HUES6 (cell line): ENCODE results near the gene CHID1.

ENCODE experiments used
- H3K27ac ChIP-seq: 2 replicates; pipeline ENCODE4 v1.7.0; 2013; ENCODE audit warnings: low read depth, mild to moderate bottlenecking, low read length, inconsistent platforms
- H3K27me3 ChIP-seq: 2 replicates; pipeline ENCODE4 v1.6.1; 2013; ENCODE audit warnings: low read length; ENCODE audit not compliant: control insufficient read depth, insufficient read depth
- H3K36me3 ChIP-seq: 2 replicates; pipeline ENCODE4 v1.6.1; 2013; ENCODE audit warnings: low read length; ENCODE audit not compliant: control insufficient read depth, insufficient read depth
- H3K4me1 ChIP-seq: 2 replicates; pipeline ENCODE4 v1.6.1; 2013; ENCODE audit warnings: low read length; ENCODE audit not compliant: control insufficient read depth, insufficient read depth
- H3K4me3 ChIP-seq: 2 replicates; pipeline ENCODE4 v1.5.1; 2013; ENCODE audit warnings: low read depth, low read length
- H3K9ac ChIP-seq: one replicate; pipeline ENCODE4 v1.6.1; 2013; ENCODE audit warnings: mild to moderate bottlenecking, low read length
- H3K9me3 ChIP-seq: 2 replicates; pipeline ENCODE4 v1.6.1; 2013; ENCODE audit warnings: low read depth, low read length; ENCODE audit not compliant: control insufficient read depth, insufficient read depth

CHID1 gene

GRCh38 chr11:932435-932834, 21.8 kb upstream of the CHID1 start:
- H3K9me3 ChIP-seq: no peaks in the 10 kb centered on the region
- H3K27me3 ChIP-seq: no peaks in the 10 kb centered on the region
- no peak overlapping the region for H3K9ac ChIP-seq
- H3K4me3 ChIP-seq: no peak overlapping the region
- no peak overlapping the region for H3K27ac ChIP-seq
- H3K4me1 ChIP-seq: peaks cover 44% of the 10 kb centered on the region
- H3K36me3 ChIP-seq: no peaks in the 10 kb centered on the region; the same call in 1 of the 2 replicates

GRCh38 chr11:931385-931784, 20.8 kb upstream of the CHID1 start:
- Histone ChIP-seq H3K27ac (no peak overlapping the region), H3K4me1 (peaks cover 46% of the 10 kb centered on the region), H3K4me3 (no peak overlapping the region), H3K36me3 (no peaks in the 10 kb centered on the region; the same call in 1 of the 2 replicates), H3K9ac (no peak overlapping the region), H3K9me3 (no peaks in the 10 kb centered on the region), H3K27me3 (no peaks in the 10 kb centered on the region)

GRCh38 chr11:929405-929804, 18.8 kb upstream of the CHID1 start:
- H3K9ac ChIP-seq: no peak overlapping the region
- peaks cover 43% of the 10 kb centered on the region for H3K4me1 ChIP-seq
- H3K27me3 ChIP-seq: no peaks in the 10 kb centered on the region
- no peaks in the 10 kb centered on the region for H3K9me3 ChIP-seq
- H3K36me3 ChIP-seq: no peaks in the 10 kb centered on the region; the same call in 1 of the 2 replicates
- no peak overlapping the region for H3K4me3 ChIP-seq
- no peak overlapping the region for H3K27ac ChIP-seq

- no peak overlapping the region for H3K27ac ChIP-seq
- H3K4me1 ChIP-seq: peaks cover 38% of the 10 kb centered on the region
- H3K4me3 ChIP-seq: no peak overlapping the region
Observed at GRCh38 chr11:928786-929185, 18.2 kb upstream of the CHID1 start.

GRCh38 chr11:927871-928270, 17.3 kb upstream of the CHID1 start:
- no peaks in the 10 kb centered on the region; the same call in 1 of the 2 replicates for H3K36me3 ChIP-seq
- H3K9me3 ChIP-seq: no peaks in the 10 kb centered on the region
- no peaks in the 10 kb centered on the region for H3K27me3 ChIP-seq
- peaks cover 29% of the 10 kb centered on the region; the same call in 1 of the 2 replicates for H3K4me1 ChIP-seq
- H3K9ac ChIP-seq: no peak overlapping the region
- H3K4me3 ChIP-seq: no peak overlapping the region
- H3K27ac ChIP-seq: no peak overlapping the region

More at GRCh38 chr11:928786-929185, 18.2 kb upstream of the CHID1 start:
- Histone ChIP-seq H3K9ac (no peak overlapping the region), H3K27me3 (no peaks in the 10 kb centered on the region), H3K36me3 (no peaks in the 10 kb centered on the region; the same call in 1 of the 2 replicates), H3K9me3 (no peaks in the 10 kb centered on the region)

- H3K36me3 ChIP-seq: no peaks in the 10 kb centered on the region; the same call in 1 of the 2 replicates
- H3K4me1 ChIP-seq: peaks cover 18% of the 10 kb centered on the region; the same call in 1 of the 2 replicates
- peak overlapping the region; percentile 71 for H3K9ac ChIP-seq
- H3K27ac ChIP-seq: peak overlapping the region; percentile 40; the same call in 1 of the 2 replicates
- H3K4me3 ChIP-seq: peak overlapping the region; percentile 89
- no peaks in the 10 kb centered on the region for H3K27me3 ChIP-seq
- no peaks in the 10 kb centered on the region for H3K9me3 ChIP-seq
Observed at GRCh38 chr11:926341-926916, 15.8 kb upstream of the CHID1 start.

- peak within 1 kb of the TSS; percentile 89 for H3K4me3 ChIP-seq
- H3K27me3 ChIP-seq: no peaks in the 10 kb centered on the region
- peak within 1 kb of the TSS; percentile 40; the same call in 1 of the 2 replicates for H3K27ac ChIP-seq
- H3K4me1 ChIP-seq: peaks cover 11% of the 10 kb centered on the region; the same call in 1 of the 2 replicates
- no peaks in the 10 kb centered on the region; the same call in 1 of the 2 replicates for H3K36me3 ChIP-seq
- peak within 1 kb of the TSS; percentile 83 for H3K9ac ChIP-seq
- H3K9me3 ChIP-seq: no peaks in the 10 kb centered on the region
Observed at GRCh38 chr11:925496-926301, 15.1 kb upstream of the CHID1 start, which contains the start of gene AP2A2. Gene AP2A2 (plus strand): TSS chr11:925870. CDS start chr11:926022, 152 bp downstream.

- Histone ChIP-seq H3K27me3 (no peaks in the 10 kb centered on the region), H3K9me3 (no peaks in the 10 kb centered on the region), H3K9ac (no peak overlapping the region), H3K4me1 (peaks cover 11% of the 10 kb centered on the region; the same call in 1 of the 2 replicates), H3K4me3 (peak overlapping the region; percentile 37; the same call in 1 of the 2 replicates), H3K36me3 (no peaks in the 10 kb centered on the region; the same call in 1 of the 2 replicates), H3K27ac (no peak overlapping the region)
Observed at GRCh38 chr11:925158-925495, 14.5 kb upstream of the CHID1 start.

- no peaks in the 10 kb centered on the region for H3K27me3 ChIP-seq
- H3K4me3 ChIP-seq: no peak overlapping the region
- H3K9me3 ChIP-seq: no peaks in the 10 kb centered on the region
- H3K27ac ChIP-seq: no peak overlapping the region
- H3K36me3 ChIP-seq: no peaks in the 10 kb centered on the region; the same call in 1 of the 2 replicates
- H3K4me1 ChIP-seq: peaks cover 11% of the 10 kb centered on the region; the same call in 1 of the 2 replicates
- H3K9ac ChIP-seq: no peak overlapping the region
Observed at GRCh38 chr11:924406-925157, 14.0 kb upstream of the CHID1 start.

GRCh38 chr11:923691-924405, 13.2 kb upstream of the CHID1 start:
- no peak overlapping the region for H3K27ac ChIP-seq
- H3K9ac ChIP-seq: no peak overlapping the region

More at GRCh38 chr11:923691-924405, 13.2 kb upstream of the CHID1 start:
- no peaks in the 10 kb centered on the region for H3K27me3 ChIP-seq
- H3K4me1 ChIP-seq: peaks cover 11% of the 10 kb centered on the region; the same call in 1 of the 2 replicates
- H3K36me3 ChIP-seq: no peaks in the 10 kb centered on the region; the same call in 1 of the 2 replicates
- H3K9me3 ChIP-seq: no peaks in the 10 kb centered on the region
- no peak overlapping the region for H3K4me3 ChIP-seq
